NCI-H69 (cell line): ENCODE data around the gene ATG5.
A peak's percentile ranks its signal among the peaks of the same experiment; 100 is the strongest.

ENCODE experiments used
- DNase-seq: peaks from one replicate; lab custom pipeline; 2025; lab: John Stamatoyannopoulos, UW

ATG5 gene

GRCh38 chr6:106180208-106180607, 145.4 kb downstream of the ATG5 start:
- DNase-seq = no peak

- DNase-seq = no peak
Observed at GRCh38 chr6:106178900-106179299, 146.7 kb downstream of the ATG5 start.

- no peak for DNase-seq
Observed at GRCh38 chr6:106177786-106178185, 147.8 kb downstream of the ATG5 start.

- DNase-seq = no peak
Observed at GRCh38 chr6:106173124-106173879, 152.3 kb downstream of the ATG5 start.

GRCh38 chr6:106170030-106170791, 155.3 kb downstream of the ATG5 start:
- no peak for DNase-seq

GRCh38 chr6:106169517-106169916, 156.0 kb downstream of the ATG5 start:
- DNase-seq = no peak

- DNase-seq = peak; percentile 95
Observed at GRCh38 chr6:106168097-106168888, 157.3 kb downstream of the ATG5 start.

- DNase-seq = no peak
Observed at GRCh38 chr6:106167096-106167814, 158.3 kb downstream of the ATG5 start.

- DNase-seq = peak; percentile 36
Observed at GRCh38 chr6:106165885-106166485, 159.6 kb downstream of the ATG5 start.

GRCh38 chr6:106163966-106164877, 161.3 kb downstream of the ATG5 start:
- no peak for DNase-seq

- peak; percentile 41 for DNase-seq
Observed at GRCh38 chr6:106163446-106163965, 162.1 kb downstream of the ATG5 start.

- no peak for DNase-seq
Observed at GRCh38 chr6:106162921-106163320, 162.6 kb downstream of the ATG5 start.

- no peak for DNase-seq
Observed at GRCh38 chr6:106161893-106162292, 163.7 kb downstream of the ATG5 start.

- no peak for DNase-seq
Observed at GRCh38 chr6:106161311-106161874, 164.2 kb downstream of the ATG5 start.

- no peak for DNase-seq
Observed at GRCh38 chr6:106160189-106160588, 165.4 kb downstream of the ATG5 start.

- DNase-seq = no peak
Observed at GRCh38 chr6:106159531-106159940, 166.0 kb downstream of the ATG5 start.

- DNase-seq = no peak
Observed at GRCh38 chr6:106158816-106159215, 166.7 kb downstream of the ATG5 start.

GRCh38 chr6:106156863-106157262, 168.7 kb downstream of the ATG5 start:
- no peak for DNase-seq

- no peak for DNase-seq
Observed at GRCh38 chr6:106156413-106156812, 169.1 kb downstream of the ATG5 start.
